ENCODE measurements around the gene PCDH1.
"Not testable (repeated sequence)": the region's sequence is repeated elsewhere in the genome, so short reads cannot be mapped to it uniquely, and the experiment has no call there.

PCDH1 gene

GRCh38 chr5:141835928-141836670, 42.1 kb downstream of the PCDH1 start:
- no peak for DNase-seq (ENCODE audit: low read depth, low spot score)

- DNase-seq (ENCODE audit: low read depth, low spot score), result no peak
These were observed 43.9 kb downstream of the PCDH1 start for GRCh38 chr5:141834331-141834730.

GRCh38 chr5:141832131-141832530, 46.1 kb downstream of the PCDH1 start:
- no peak for DNase-seq (ENCODE audit: low read depth, low spot score)

- DNase-seq (ENCODE audit: low read depth, low spot score), result no peak
These were observed 50.0 kb downstream of the PCDH1 start for GRCh38 chr5:141828162-141828561.

GRCh38 chr5:141826674-141827073, 51.5 kb downstream of the PCDH1 start:
- no peak for DNase-seq (ENCODE audit: low read depth, low spot score)

GRCh38 chr5:141825791-141826560, 52.2 kb downstream of the PCDH1 start:
- DNase-seq (ENCODE audit: low read depth, low spot score), result no peak

- no peak for DNase-seq (ENCODE audit: low read depth, low spot score)
These were observed 53.0 kb downstream of the PCDH1 start for GRCh38 chr5:141825241-141825671.

- no peak for DNase-seq (ENCODE audit: low read depth, low spot score)
These were observed 53.5 kb downstream of the PCDH1 start for GRCh38 chr5:141824717-141825116.

- no peak for DNase-seq (ENCODE audit: low read depth, low spot score)
These were observed 55.2 kb downstream of the PCDH1 start for GRCh38 chr5:141823056-141823455.

GRCh38 chr5:141822144-141822543, 56.1 kb downstream of the PCDH1 start:
- DNase-seq (ENCODE audit: low read depth, low spot score), result no peak

GRCh38 chr5:141821430-141821925, 56.7 kb downstream of the PCDH1 start:
- DNase-seq (ENCODE audit: low read depth, low spot score), result no peak

- not testable (repeated sequence) for DNase-seq (ENCODE audit: low read depth, low spot score)
These were observed 57.5 kb downstream of the PCDH1 start for GRCh38 chr5:141820686-141821085.

GRCh38 chr5:141817631-141818030, 60.6 kb downstream of the PCDH1 start:
- no peak for DNase-seq (ENCODE audit: low read depth, low spot score)

GRCh38 chr5:141816598-141817399, 61.4 kb downstream of the PCDH1 start:
- no peak for DNase-seq (ENCODE audit: low read depth, low spot score)

- no peak for DNase-seq (ENCODE audit: low read depth, low spot score)
These were observed 62.4 kb downstream of the PCDH1 start for GRCh38 chr5:141815796-141816180.

- no peak for DNase-seq (ENCODE audit: low read depth, low spot score)
These were observed 63.0 kb downstream of the PCDH1 start for GRCh38 chr5:141815051-141815795.

GRCh38 chr5:141814064-141814964, 63.9 kb downstream of the PCDH1 start:
- no peak for DNase-seq (ENCODE audit: low read depth, low spot score)

- no peak for DNase-seq (ENCODE audit: low read depth, low spot score)
These were observed 65.7 kb downstream of the PCDH1 start for GRCh38 chr5:141812512-141812911.

GRCh38 chr5:141811287-141812155, 66.7 kb downstream of the PCDH1 start:
- no peak for DNase-seq (ENCODE audit: low read depth, low spot score)
